HG02885 (cell line): ENCODE data around the gene CLDN22.

ENCODE experiments used
- ATAC-seq: cut with Tn5 transposase; IDR thresholded peaks from one replicate; pipeline ENCODE4 v1.9.1; 2021; ENCODE audit warnings: mild to moderate bottlenecking; ENCODE audit not compliant: unreplicated experiment, poor library complexity

The CLDN22 gene

DNA sequence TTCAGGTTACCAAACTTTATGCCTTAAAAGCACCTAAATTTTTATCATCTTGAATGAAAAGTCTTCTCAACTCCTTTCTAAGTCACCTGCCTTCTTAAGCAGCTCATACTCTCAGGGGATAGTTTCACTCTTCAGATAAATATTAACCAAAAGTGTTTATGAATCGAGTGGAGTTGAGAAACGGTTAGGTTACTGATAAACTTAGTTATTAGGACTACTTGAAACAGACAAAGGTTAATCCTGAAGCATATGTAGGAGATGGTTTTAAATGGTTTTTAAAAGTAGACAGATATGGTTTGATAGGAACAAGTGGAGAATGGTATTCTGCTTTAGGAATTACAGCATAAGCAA lies 32.8 kb downstream of the CLDN22 start:
- no peak for ATAC-seq

DNA sequence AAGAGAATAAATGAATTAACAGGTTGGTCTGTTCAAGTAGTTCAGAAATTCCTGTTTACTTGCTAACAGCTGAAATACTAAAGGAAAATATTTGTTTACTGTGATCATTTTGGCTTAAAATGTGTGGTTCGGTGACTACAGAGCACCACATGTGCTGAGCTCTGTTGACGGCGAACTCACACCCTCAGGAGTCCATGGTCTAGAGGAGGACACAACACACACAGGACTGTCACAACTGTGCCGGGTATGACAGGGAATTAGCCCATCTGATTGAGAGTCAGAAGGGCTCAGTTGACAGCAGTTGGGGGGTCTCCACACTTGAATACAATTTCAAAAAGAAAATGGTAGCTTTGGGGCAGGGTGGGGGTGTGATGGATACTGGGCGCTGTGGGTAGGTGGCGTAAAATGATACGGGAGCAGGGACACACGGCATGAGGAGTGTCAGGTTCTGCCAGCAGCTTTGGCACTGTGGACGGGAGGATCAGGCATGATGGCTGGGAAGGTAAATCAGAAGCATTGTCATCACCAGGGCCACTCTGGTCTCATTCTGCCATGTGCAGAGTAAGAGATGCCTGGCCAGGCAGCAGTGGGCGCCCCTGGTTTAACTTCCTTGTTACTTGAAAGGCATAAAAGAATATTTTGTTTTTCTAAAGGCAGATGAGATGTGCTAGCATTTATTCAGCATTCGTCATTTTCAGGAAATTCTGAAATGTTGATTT lies 33.3 kb downstream of the CLDN22 start:
- no peak for ATAC-seq

DNA sequence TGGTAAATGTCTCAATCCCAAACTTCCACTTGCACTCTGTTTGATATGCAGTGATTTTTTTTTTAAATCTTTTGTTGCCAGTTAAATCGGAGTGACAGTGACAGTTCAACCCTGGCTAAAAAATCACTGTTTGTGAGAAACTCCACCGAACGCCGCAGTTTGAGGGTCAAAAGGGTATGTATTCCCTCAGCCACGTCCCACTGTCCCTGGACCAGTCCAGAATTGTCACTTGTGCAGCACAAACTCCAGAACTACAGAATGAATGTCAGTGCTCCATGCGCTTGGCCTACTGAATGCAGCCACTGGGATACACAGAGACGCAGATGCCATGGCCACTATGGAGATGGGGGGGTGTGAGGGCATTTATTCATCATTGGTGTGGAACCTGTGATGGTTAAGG lies 34.2 kb downstream of the CLDN22 start:
- no peak for ATAC-seq

DNA sequence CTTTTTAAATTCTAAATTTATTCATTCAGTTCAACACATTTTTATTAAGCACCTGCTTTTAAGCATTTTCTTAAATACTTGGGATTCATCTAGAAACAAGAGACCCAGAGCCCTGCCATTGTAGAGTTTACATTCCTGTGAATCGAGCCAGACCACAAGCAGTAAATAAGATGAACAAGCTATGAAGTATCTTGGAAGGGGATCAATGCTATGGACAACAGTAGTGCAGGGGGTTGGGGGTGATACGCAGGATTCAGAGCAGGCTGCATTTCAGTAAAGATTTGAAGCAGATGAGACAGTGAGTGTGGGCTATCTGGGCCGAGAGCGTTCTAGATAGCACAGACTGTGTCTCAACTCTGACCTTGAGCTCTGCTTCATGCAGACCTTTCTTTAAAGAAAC lies 35.1 kb downstream of the CLDN22 start:
- no peak for ATAC-seq

DNA sequence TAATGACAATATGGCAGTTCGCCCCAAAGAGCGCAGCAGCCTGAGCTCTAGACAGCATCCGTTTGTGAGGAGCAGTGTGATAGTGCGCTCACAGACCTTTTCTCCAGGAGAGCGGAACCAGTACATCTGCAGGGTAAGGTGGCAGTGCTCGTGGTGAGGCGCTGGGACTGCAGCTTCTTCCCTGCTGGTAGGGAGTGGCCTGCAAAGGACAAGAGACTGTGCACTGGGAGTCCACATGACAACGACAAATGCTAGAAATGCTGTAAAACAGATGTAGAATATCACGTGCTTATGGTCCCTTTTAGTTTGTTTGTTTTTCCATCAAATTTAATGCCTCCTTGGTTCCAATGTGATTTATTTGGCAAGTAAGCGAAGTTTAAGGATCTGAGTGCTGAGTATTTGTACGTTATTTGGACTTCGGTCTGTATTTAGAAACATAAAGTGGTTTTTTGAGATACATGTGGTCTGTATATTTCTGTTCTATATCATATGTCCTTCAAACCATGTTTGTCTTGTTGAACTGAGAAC lies 35.8 kb downstream of the CLDN22 start:
- no peak for ATAC-seq

DNA sequence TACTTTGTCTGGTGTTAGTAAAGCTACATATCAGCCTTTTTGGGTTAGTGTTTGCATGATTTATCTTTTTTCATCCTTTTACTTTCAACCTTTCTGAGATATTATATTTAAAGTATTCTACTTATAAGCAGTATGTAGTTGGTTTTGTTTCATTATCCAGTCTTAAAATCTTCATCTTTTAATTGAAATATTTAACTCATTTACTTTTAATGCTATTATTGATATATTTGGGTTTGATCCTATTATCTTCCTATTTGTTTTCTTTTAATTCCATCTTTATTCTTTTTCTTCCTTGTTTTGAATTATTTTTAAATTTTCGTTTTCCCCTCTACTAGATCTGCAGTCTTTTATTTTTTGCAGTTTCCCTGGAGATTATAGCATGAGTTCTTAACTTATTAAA lies 44.0 kb downstream of the CLDN22 start:
- ATAC-seq: no peak

DNA sequence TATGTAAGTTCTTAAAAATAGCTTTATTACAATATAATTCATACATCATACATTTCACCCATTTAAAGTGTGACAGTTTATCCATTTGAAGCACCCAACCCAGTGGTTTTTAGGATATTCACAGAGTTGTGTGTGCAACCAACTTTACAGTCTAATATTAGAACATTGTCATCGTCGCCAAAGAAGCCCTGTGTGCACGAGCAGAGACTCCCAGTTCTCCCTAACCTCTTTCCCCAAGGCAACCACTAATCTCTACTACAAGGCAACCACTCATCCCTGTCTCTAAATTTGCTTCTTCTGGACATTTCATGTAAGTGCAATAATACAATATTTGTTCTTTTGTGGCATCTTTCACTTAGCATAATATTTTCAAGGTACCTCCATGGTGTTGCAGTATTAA lies 47.7 kb downstream of the CLDN22 start:
- ATAC-seq: no peak

DNA sequence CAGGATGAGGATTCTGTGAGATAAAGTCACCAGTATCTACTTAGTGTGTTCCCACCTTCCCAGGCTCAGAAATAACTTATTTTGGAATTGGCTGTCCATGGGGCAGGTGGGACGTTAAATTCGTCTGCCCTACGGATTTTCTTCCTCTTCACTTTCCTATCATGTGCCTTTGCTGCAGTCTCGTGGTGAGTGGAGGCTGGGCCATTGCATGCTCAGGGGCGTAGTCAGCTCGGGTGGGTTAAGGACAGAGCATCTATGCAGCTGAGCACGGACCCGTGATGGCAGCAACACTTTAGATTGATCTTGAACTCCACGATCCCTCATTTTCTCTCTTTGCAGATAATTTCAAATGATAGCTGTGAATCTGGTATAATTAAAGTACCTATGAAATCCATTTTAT lies 51.5 kb downstream of the CLDN22 start:
- no peak for ATAC-seq
